AG08396 (cell line): ENCODE measurements around the gene RIMBP3C.
A peak's percentile ranks its signal among the peaks of the same experiment; 100 is the strongest.
"Not testable (repeated sequence)": the region's sequence is repeated elsewhere in the genome, so short reads cannot be mapped to it uniquely, and the experiment has no call there.

ENCODE experiments used
- DNase-seq: peaks from one replicate; pipeline ENCODE4 v3.0.0; 2012; ENCODE audit warnings: low spot score, mixed read lengths

RIMBP3C gene

DNA sequence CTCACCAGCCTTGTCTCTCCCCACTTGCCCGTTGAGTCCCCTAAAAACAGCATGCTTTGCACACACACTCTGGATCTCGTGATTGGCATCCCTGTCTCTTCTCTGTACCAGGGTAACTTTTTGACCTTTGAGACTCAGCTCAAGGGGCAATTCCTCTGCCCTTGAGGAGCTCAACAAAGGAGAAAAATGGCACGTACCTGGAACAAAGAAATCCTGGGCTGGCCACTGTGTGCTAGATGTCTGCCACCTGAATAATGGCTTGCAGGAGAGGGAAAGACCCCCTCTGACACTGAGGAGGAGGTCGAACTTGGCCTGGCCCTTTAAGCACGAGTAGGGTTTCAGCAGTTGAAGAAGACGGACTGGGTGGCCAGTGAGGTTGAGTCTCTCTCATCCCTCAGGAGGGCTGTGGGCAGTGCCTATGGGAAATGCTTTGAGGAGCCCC lies 22.1 kb upstream of the RIMBP3C start:
- no peak for DNase-seq

DNA sequence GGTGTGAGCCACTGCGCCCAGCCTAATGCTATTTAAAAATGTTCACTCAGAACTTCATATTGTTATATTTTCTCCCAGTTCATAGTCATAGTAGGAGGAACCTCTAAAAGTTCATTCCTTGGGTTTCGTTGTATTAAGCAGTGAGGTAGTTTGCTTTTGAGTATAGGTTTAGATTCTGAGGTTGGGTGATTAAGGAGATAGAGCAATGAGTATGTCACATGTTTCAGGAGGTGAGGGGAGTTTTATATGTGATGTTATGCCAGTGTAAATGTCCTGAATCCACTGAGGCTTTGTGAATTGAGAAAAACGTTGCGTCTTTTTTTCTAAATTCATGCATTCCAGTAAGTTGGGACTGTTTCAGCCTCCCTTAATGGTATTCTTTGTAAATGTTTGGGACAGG lies 20.4 kb upstream of the RIMBP3C start:
- no peak for DNase-seq

DNA sequence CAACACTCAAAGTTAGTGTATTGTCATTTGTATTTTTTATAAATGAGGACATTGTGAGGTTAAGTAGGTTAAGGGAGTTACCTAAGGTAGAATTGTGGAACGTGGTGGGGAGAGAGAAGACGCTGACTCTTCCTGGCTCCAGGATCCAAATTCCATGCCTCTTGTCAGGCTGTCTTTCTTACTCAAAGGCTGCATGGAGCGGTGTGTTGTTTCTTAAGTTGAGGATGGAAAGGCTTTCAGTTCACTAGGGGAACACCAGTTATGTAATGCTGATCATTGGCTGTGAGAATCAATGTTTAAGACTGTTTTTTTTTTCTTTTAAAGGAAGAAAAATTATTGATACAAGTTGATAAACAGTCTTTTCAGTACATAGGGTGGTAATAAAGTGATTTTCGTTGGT lies 19.1 kb upstream of the RIMBP3C start:
- no peak for DNase-seq

DNA sequence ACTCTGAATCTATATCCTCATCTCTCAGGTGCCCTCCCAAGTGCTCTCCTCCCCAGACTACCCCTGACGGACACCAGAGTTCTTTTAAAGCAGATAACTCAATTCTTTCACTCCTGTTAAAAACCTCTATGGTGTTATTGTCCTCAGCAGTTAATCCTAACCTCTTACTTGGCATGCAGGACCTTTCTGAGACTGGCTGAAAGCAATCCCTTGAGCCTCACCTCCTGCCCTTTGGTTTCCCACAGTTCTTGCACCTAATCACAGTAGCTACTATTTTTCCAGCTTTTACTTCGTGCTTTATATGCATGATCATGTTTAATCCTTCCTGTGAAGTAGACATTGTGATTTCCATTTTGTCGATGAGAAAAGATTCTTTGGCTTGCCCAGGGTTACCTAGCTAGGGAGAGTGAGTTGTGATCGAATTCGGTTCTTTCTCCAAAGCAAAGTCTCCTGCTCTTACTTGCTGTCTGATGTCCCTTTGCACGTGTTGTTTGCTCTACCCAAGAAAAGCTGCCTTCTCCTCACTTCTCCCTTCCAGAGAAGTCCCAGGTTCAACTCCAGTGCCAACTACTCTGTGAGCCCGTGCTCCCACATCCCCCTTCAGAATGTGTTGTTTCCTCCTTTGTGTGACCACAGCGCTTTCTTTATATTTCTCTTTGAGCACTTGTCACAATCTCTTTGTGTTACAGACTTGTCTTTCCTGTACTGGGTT lies 18.4 kb upstream of the RIMBP3C start:
- DNase-seq, result no peak

DNA sequence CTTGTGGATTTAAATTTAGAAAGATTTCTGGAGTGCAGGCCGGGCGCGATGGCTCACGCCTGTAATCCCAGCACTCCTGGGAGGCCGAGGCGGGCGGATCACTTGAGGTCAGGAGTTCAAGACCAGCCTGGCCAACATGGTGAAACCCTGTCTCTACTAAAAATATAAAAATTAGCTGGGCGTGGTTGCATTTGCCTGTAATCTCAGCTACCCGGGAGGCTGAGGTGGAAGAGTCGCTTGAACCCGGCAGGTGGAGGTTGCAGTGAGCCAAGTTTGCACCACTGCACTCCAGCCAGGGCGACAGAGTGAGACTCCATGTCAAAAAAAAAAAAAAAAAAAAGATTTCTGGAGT lies 17.8 kb upstream of the RIMBP3C start:
- not testable (repeated sequence) for DNase-seq

DNA sequence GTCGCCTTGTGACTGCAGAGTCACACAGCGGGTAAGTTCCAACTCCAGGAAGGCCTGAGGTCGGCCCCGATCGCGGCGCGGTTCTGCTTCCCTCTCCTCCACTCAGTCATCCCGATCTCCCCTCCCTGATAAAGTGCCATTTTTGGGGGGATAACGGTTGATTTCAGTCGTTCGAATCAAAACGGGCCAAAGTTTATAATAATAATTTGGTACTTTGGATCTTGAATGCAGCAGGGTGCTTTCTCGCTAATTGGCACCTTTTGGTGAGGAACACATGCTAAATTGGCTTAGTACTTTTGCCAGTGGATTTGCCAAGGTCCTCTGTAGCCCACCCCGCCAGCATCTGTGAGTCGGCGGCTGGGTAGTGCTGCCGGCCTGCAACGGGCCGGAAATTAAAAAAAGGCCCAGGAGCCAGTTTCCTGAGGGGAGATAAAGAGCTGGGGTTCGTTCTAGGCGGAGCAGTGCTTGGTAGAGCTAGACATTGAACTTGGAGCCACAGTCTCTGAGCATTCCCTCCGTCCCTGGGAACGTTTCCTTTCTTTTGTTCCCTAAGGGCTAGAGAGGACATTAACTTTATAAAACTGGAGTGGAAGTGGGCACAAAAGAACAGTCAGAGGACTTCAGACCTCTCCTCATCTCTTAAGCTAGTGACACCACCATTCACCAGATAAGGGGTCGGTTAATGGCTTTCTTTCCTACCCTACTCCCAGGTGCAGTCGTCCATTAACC lies 17.2 kb upstream of the RIMBP3C start:
- DNase-seq, result peak; percentile 39

DNA sequence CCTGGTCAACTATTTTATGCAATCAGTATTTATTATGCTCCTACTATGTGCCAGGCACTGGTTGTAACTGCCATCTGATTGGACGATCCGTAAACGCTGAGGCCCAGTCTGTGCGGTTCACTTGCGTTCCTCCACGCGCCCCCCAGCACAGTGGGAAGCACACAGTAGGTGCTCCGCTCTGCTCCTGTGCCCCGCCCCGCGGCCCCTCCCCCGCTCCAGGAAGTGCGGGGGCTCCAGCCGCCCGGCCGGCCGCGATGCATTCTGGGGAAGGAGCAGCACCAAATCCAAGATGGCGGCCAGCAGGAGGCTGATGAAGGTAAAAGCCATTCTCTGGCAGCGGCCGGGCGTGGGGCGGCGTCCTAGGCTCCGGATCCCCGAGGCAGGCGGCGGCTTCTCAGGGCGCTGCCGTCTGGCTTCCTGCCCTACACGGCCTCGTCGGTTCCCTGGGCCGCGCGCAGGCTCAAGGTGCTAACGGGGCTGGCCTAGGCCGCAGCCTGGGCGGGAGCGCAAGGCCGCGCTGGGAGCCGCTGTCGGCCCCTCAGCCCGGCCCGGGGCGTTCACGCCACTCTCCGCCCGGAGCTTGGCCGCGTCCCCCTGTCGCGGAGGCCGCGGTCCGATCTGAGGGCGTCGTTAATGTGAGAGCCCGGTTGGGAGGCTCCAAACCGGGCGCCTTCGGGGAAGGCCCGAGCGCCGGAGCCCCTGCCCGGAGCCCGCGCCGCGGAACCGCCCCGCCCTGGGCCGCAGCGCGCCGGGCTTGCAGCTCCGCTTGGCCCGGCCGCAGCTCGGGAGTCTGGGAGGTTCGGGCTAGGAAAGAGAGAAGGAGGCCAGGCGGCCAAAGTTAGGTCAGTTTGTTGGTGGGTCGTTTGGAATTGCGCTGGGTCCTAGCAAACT lies 16.4 kb upstream of the RIMBP3C start, which contains the start of gene UBE2L3:
Gene UBE2L3 (plus strand): TSS at position 259 of the 891 bp plus-strand sequence. CDS start 31 bp downstream, at position 290.
- peak; percentile 93 for DNase-seq

DNA sequence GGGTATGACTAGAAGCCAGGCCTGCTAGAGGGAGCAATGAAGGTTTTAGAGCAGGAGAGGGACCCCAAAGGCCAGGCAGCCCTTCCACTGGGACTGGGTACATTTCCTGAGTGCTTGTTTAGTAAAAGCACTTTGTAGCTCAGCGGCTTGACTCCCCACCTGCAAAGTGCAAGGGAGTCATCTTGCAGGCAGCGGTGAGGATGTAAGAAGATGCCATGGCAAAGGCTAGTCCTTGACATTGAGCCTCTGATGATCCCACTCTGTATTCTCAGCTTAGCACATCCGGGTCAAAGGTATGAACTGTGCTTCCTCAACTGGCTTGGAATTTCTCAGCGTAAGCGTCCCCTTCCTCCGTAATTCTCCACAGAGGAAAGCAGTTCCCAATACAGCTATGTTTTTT lies 13.2 kb upstream of the RIMBP3C start:
- no peak for DNase-seq

DNA sequence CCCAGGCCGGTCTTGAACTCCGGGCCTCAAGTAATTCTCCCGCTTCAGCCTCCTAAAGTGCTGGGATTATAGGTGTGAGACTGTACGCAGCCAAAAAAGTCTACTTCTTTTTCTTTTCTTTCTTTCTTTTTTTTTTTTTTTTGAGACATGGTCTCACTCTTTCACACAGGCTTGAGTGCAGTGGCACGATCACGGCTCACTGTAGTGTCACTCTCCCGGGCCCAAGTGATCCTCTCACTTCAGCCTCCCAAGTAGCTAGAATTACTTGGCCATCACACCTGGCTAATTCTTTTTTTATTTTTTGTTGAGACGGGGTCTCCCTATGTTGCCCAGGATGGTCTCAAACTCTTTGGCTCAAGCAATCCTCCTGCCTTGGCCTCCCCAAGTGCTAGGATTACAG lies 12.7 kb upstream of the RIMBP3C start:
- DNase-seq, result no peak

DNA sequence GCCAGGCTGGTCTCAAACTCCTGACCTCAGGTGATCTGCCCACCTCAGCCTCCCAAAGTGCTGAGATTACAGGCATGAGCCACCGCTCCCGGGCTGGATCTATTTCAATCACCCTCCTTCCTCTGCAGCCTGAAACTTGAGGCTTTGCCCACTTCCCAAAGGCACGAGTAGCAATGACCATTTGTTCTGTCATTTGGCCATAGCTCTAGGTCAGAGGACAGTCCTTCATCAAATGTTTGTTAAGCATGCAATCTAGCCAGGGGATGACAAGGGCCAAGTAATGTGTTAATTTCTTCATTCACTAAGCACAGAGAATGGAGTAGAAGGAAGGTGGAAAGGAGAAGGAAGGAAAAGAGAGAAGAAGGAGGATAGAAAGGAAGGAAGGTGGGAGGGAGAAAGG lies 9.4 kb upstream of the RIMBP3C start:
- DNase-seq, result not testable (repeated sequence)

DNA sequence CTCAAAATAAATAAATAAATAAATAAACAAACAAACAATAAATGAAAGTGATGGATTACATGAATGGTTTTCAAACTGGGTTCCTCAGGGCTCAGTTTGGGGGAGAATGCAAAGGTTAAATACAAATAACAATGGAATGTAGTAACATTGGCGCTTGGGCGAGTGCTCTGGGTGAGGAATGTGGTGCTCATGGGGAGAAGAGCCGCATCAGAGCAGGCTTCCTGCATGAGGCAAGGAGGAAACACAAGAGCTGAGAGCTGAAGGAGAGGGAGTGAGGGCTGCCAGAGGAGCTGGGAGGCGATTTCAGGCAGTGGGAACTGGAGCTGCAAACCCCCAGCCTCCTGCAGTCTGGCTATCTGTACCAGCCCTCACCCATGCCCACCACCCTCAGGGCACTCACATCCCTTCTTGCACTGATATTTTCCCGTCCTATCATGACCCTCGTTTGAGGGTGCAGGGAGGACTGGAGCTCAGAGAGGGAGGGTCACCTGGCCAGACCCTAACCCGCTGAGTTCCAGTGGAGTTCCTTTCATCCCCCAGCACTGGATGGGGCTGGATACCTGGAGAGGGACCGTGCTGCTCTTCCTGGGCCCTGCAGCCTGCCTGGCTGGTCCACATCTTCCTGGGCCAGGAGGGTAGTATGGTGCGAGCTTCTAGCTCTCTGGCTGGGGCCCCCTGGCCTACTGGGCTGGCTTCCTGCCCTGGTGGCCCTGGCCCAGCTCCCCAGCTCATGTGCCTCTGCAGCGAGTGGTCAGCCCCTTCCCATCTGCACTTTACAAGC lies 8.3 kb upstream of the RIMBP3C start:
- DNase-seq, result not testable (repeated sequence)

DNA sequence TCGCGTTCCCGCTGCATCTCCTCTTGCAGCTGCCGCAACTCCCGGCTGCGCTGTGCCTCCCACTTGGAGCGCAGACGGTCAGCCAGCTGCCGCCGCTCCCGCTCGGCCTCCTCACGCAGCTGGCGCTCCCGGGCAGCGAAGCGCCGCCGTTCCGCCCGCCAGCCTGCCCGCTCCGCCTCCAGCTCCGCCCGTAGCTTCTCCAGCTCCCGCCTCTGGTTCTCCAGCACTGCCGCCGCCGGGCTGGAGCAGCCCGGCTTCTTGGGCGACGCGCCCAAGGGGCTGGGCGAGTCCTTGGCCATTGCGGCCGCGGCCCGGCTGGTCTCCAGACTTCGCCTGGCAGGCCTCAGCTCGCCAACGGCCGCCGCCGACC lies 598 bp downstream of the RIMBP3C start:
- DNase-seq, result not testable (repeated sequence)

DNA sequence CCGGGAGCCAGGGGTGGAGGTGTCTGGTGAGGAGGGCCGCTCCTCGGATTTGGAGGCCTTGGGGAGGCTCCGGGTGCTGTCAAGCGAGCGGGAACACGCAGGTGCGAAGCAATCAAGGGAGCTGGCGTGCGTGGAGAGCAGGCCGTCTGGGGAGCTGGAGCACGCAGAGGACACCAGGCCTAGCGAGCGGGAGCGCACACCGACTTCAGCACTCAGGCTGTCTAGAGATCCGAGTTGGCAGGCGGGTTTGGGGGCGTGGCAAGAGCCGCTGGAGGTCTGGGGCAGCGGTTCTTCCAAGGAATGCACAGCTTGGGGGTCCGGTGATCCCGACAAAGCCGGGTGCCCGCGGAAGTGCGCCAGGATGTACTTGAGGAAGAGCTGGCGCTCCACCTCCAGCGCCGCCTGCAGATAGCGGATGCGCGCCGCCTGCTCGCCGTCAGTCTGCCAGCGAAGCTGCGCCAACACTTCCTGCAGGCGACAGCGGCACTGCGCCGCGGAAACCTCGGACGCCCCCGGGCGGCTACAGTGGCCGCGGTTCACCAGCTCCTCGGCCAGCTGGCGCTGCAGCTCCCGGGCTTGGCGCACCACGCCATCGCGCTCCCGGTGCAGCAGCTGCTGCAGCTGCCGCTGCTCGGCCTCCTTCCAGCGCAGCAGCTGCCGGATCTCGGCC lies 1.1 kb downstream of the RIMBP3C start:
- not testable (repeated sequence) for DNase-seq

DNA sequence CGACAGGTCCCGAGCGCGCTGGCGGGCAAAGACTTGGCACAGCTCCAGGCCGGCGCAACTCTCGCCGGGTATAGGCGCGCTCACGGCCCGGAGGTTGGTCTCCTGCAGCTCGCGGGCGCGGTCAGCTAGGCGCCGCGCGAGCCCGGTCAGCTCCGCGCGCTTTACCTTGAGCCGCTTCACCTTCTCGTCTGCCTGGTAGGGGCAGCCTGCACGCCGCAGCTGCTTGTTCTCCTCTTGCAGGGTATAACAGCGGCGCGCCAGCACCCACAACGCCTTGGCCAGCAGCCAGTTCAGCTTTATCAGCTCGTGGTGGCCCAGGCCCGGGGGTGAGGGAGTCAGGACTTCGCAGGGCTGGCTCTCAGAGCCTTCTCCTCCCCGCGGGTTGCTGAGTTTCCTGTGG lies 1.7 kb downstream of the RIMBP3C start:
- not testable (repeated sequence) for DNase-seq

DNA sequence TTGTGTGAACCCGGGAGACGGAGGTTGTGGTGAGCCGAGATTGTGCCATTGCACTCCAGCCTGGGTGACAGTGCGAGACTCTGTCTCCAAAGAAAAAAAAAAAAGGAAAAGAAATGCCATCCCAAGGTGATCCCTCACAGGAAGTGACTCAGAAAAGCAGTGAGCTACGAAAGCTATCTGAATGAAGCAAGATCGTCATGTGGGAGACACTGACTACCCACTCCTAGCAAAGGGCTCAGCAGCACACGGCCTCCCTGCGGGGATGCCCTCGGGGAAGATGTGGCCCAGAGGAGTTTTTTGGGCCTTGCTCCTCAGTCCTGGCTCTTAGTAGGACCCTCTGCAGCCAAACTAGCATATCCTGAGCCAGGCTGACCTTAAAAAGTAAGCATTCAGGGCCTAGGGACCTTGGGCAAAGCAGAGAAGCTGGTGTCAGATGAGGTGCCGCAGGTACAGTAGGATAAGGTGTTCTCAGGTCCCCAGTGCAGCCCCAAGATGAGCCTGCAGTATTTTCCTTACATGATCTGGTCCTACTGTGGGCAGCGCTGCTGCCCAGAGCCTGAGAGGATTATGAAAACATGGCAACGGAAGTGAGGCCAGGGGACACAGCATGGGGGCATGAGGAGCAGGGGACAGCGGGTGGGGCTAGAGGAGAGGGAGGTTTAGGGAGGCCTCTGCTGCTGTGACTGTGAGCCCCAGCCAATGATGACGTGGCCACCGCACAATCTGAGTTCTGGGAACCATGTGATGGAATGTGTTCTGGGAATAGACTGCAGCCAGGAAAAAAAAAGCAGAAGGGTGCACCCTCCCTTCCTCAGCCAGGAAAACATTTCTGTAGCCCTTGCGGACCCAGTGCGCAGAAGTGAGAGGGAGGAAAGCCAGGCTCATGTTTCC lies 6.6 kb downstream of the RIMBP3C start:
- not testable (repeated sequence) for DNase-seq

DNA sequence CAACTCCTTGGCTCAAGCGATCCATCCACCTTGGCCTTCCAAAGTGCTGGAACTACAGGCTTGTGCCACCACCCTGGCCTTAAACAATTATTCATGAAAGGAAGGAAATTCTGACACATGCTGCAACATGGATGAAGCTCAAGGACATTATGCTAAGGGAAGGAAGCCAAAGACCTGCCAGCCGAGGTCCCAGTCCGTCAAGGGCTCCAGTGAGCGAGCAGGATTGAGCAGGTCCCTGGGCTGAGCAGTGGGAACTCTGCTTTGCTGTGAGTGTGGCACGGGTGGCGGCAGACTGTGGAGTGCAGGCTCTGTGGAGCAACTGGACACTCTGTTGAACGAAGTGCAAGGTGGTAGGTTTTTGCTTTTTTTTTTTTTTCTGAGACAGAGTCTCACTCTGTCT lies 11.4 kb downstream of the RIMBP3C start:
- not testable (repeated sequence) for DNase-seq

DNA sequence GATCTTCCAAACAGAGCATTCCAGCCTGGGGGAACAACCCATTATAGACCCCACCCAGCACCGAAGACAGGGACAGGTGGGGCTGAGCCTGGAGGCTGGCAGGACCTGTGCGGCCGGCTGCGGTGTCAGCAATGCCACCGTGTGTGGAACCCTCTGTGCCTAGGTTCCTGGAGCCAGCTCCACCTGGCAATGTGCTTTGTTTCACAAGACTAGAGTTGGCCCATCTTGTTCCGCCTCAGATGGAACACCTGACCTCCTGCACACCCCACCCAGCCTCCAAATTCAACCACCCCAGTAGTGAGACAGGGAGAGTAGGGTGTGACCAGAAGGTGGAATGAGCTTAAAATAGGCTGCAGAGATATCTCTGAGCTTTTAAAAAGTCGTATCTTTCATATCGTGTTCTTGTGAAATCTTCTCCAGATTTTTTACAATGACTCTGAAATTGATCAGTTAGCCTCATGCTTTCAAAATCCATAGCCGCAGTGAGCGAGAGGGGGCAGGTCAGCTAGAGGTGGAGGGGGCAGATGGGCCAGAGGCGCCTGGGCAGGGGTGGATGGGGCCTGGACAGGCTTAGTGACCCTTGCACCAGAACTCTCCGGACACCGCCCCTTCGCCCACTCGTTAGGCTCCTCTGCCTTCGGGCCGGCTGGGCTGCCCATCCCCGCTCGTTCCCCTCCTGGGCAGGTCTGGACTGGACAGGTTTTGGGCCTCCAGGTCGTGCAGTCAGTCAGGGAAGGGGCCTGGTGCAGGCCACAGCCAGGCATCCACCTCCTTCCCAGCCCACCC lies 18.2 kb downstream of the RIMBP3C start:
- DNase-seq, result not testable (repeated sequence)

DNA sequence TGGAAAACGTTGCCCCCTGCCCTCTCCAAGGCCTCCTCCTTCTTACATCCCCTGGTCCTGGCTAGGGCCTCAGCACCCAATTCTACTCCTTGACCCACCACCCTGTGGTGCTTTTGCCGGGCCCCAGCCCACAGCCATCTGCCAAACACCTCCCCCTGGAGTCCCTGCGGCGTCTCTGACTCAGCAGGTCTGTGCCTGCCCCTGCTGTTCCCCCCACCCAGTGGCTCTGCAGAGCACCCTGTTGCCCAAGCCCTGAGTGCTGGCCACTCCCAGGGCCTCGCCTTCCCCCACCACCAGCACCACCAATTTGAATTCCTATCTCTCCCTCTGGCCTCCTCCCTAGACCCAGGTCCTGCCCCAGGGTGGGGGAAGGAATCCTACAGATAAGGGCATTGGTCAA lies 19.7 kb downstream of the RIMBP3C start:
- not testable (repeated sequence) for DNase-seq
